IMR-90 (cell line): Measurements from ENCODE around the gene DIRAS2. TPM values are rescaled to one million over a fixed set of nuclear protein-coding genes. Genes with fewer than 3 reads are reported as not detected.

Experiments used
- ATAC-seq: fragments of 200-7000 bp; cut with Tn5 transposase; 2 replicates; pipeline ENCODE4 v1.9.1; 2020; ENCODE audit warnings: low read depth, mild to moderate bottlenecking, moderate library complexity
- BruUV-seq: library from RNA; stranded (reverse); fragments of 400-500 nt; replicated peaks from 2 replicates; lab custom pipeline; 2021; lab: Mats Ljungman, UMichigan
- CTCF ChIA-PET: fragments of 300-600 bp; formaldehyde crosslinking; extraction: SDS; loops from one replicate; lab custom pipeline; 2021; ENCODE audit warnings: antibody characterized with exemption; lab: Yijun Ruan, JAX
- POLR2A ChIA-PET: fragments of 300-600 bp; sonication (Branson Sonifier 250); formaldehyde crosslinking; loops from one replicate; lab custom pipeline; 2022; ENCODE audit warnings: antibody characterized with exemption; ENCODE audit not compliant: unreplicated experiment; lab: Charles Lee
- DNase-seq: peaks from one replicate; pipeline ENCODE4 v3.0.0; 2013
- H2AFZ ChIP-seq: replicated peaks from 2 replicates; pipeline ENCODE3; 2013; ENCODE audit warnings: low read length, mild to moderate bottlenecking; ENCODE audit not compliant: poor library complexity
- H2AK5ac ChIP-seq: 2 replicates; pipeline ENCODE4 v1.6.1; 2013; ENCODE audit warnings: low read depth, low read length, inconsistent platforms
- H2AK9ac ChIP-seq: replicated peaks from 2 replicates; pipeline ENCODE3; 2013; ENCODE audit warnings: mild to moderate bottlenecking, low read depth, low read length, moderate library complexity; ENCODE audit not compliant: poor library complexity
- H2BK120ac ChIP-seq: 2 replicates; pipeline ENCODE4 v1.6.1; 2013; ENCODE audit warnings: low read depth, low read length, inconsistent platforms
- H2BK15ac ChIP-seq: 3 replicates; pipeline ENCODE4 v1.6.1; 2013; ENCODE audit warnings: low read depth, low read length, inconsistent platforms
- H2BK20ac ChIP-seq: 2 replicates; pipeline ENCODE4 v1.6.1; 2013; ENCODE audit warnings: low read depth, mild to moderate bottlenecking, inconsistent platforms, low read length, moderate library complexity
- H2BK5ac ChIP-seq: 2 replicates; pipeline ENCODE4 v1.6.1; 2013; ENCODE audit warnings: mild to moderate bottlenecking, low read depth, low read length, inconsistent platforms; ENCODE audit not compliant: poor library complexity, severe bottlenecking
- H3K14ac ChIP-seq: replicated peaks from 2 replicates; pipeline ENCODE4 v1.6.1; 2013; ENCODE audit warnings: low read depth, low read length, inconsistent platforms
- H3K18ac ChIP-seq: 2 replicates; pipeline ENCODE4 v1.6.1; 2013; ENCODE audit warnings: low read depth, low read length, control low read depth
- H3K23ac ChIP-seq: 2 replicates; pipeline ENCODE4 v1.6.1; 2013; ENCODE audit warnings: low read depth, low read length, inconsistent platforms
- H3K27ac ChIP-seq: 2 replicates; pipeline ENCODE4 v1.5.1; 2013; ENCODE audit warnings: mild to moderate bottlenecking, control low read depth, low read length; ENCODE audit not compliant: insufficient read depth
- H3K27me3 ChIP-seq: 2 replicates; pipeline ENCODE4 v1.6.1; 2013; ENCODE audit warnings: low read length; ENCODE audit not compliant: control insufficient read depth, insufficient read depth
- H3K36me3 ChIP-seq: 2 replicates; pipeline ENCODE4 v1.6.1; 2013; ENCODE audit warnings: low read length, mixed read lengths; ENCODE audit not compliant: control insufficient read depth, insufficient read depth
- H3K4ac ChIP-seq: 2 replicates; pipeline ENCODE4 v1.6.1; 2013; ENCODE audit warnings: low read depth, low read length, inconsistent platforms
- H3K4me1 ChIP-seq: 2 replicates; pipeline ENCODE4 v1.6.1; 2013; ENCODE audit warnings: low read length, mixed read lengths; ENCODE audit not compliant: control insufficient read depth, insufficient read depth
- H3K4me2 ChIP-seq: 2 replicates; pipeline ENCODE4 v1.6.1; 2013; ENCODE audit warnings: low read depth, mild to moderate bottlenecking, control low read depth, low read length, moderate library complexity
- H3K4me3 ChIP-seq: 2 replicates; pipeline ENCODE4 v1.5.1; 2013; ENCODE audit warnings: low read depth, mild to moderate bottlenecking, control low read depth, low read length, moderate library complexity; ENCODE audit not compliant: insufficient read depth
- H3K56ac ChIP-seq: 2 replicates; pipeline ENCODE4 v1.6.1; 2013; ENCODE audit warnings: low read length, inconsistent platforms; ENCODE audit not compliant: insufficient read depth; ENCODE audit errors: extremely low read depth
- H3K79me1 ChIP-seq, 2 experiments: 2 replicates each; pipeline ENCODE4 v1.6.1; 2013; ENCODE audit warnings: low read length in 2 of 2, inconsistent platforms in 1 of 2, low read depth in 1 of 2
- H3K9ac ChIP-seq: 2 replicates; pipeline ENCODE4 v1.6.1; 2013; ENCODE audit warnings: low read depth, low read length, control low read depth
- H3K9me1 ChIP-seq: 2 replicates; pipeline ENCODE4 v1.6.1; 2013; ENCODE audit warnings: low read length, inconsistent platforms; ENCODE audit not compliant: insufficient read depth
- H3K9me3 ChIP-seq: 2 replicates; pipeline ENCODE4 v1.6.1; 2013; ENCODE audit warnings: low read length; ENCODE audit not compliant: control insufficient read depth, insufficient read depth
- H4K20me1 ChIP-seq: 2 replicates; pipeline ENCODE4 v1.6.1; 2013; ENCODE audit warnings: low read length, inconsistent platforms; ENCODE audit not compliant: insufficient read depth
- H4K5ac ChIP-seq: 2 replicates; pipeline ENCODE4 v1.6.1; 2013; ENCODE audit warnings: mild to moderate bottlenecking, low read depth, low read length, control low read depth
- H4K8ac ChIP-seq, 2 experiments: 2 replicates each; pipeline ENCODE4 v1.6.1; 2013; ENCODE audit warnings: low read depth in 2 of 2, low read length in 2 of 2, control low read depth in 1 of 2, inconsistent platforms in 1 of 2
- H4K91ac ChIP-seq: 2 replicates; pipeline ENCODE4 v1.6.1; 2013; ENCODE audit warnings: low read depth, low read length, inconsistent platforms; ENCODE audit not compliant: insufficient read depth
- CHD1 ChIP-seq: IDR thresholded peaks from 2 replicates; pipeline ENCODE4 v1.6.1; 2012; ENCODE audit warnings: low read depth, low read length, improper control_type of control experiment
- FOS ChIP-seq: fragments of 150-350 bp; IDR thresholded peaks from 2 replicates; pipeline ENCODE4 v1.6.1; 2016; ENCODE audit warnings: low read depth, low read length
- MAZ ChIP-seq: IDR thresholded peaks from 2 replicates; pipeline ENCODE4 v1.6.1; 2012; ENCODE audit warnings: low read depth, mild to moderate bottlenecking, low read length, improper control_type of control experiment, moderate library complexity, borderline replicate concordance
- NFE2L2 ChIP-seq: fragments of 150-350 bp; IDR thresholded peaks from 2 replicates; pipeline ENCODE4 v1.6.1; 2016; ENCODE audit warnings: low read depth, mild to moderate bottlenecking, low read length
- POLR2A ChIP-seq: IDR thresholded peaks from 2 replicates; pipeline ENCODE4 v1.6.1; 2012; ENCODE audit warnings: mild to moderate bottlenecking, low read depth, low read length
- RAD21 ChIP-seq: IDR thresholded peaks from 2 replicates; pipeline ENCODE4 v1.6.1; 2012; ENCODE audit warnings: low read length, improper control_type of control experiment
- RCOR1 ChIP-seq: IDR thresholded peaks from 2 replicates; pipeline ENCODE4 v1.6.1; 2012; ENCODE audit warnings: mild to moderate bottlenecking, low read length, improper control_type of control experiment; ENCODE audit not compliant: insufficient replicate concordance
- WGBS, 2 experiments: methylation state at CpG; one replicate each; pipeline versions ENCODE4 v1.1.5 to v1.1.7; 2013; ENCODE audit warnings: missing lambda C conversion rate in 2 of 2; ENCODE audit not compliant: insufficient read length in 1 of 2; ENCODE audit errors: extremely low coverage in 2 of 2; 5-methylcytosine and 5-hydroxymethylcytosine counted together
- dilution Hi-C: fragments of 300-500 bp; cut with HindIII; formaldehyde crosslinking; loops from one replicate; pipeline ENCODE4 v1.14.3; 2018; ENCODE audit warnings: low sequenced_read_pairs; ENCODE audit not compliant: unreplicated experiment
- in situ Hi-C: fragments of 300-500 bp; cut with MboI; formaldehyde crosslinking; loops from 3 replicates; pipeline ENCODE4 v1.14.3; 2019; ENCODE audit warnings: low sequenced_read_pairs, inconsistent platforms, mixed read lengths
- intact Hi-C: fragments of 100-400 bp; cut with micrococcal nuclease; formaldehyde crosslinking; loops from 2 replicates; pipeline ENCODE4 v1.10.0; 2022
- polyA plus RNA-seq, 3 experiments: library from polyadenylated mRNA; depleted of rRNA; stranded (reverse); fragments of >200 nt; gene quantifications; 2 replicates each; pipeline ENCODE4 v1.2.3, GENCODE V29; 2012; ENCODE audit warnings: low replicate concordance in 1 of 3
- total RNA-seq: library from RNA; depleted of rRNA; stranded (reverse); fragments of >200 nt; gene quantifications from 2 replicates; pipeline ENCODE4 v1.2.3, GENCODE V29; 2012
- TF ChIP-seq, protein P1 (sequence below): conservative IDR thresholded peaks from 2 replicates; pipeline ENCODE4 v1.5.1; 2012; ENCODE audit warnings: mild to moderate bottlenecking, low read depth, low read length, improper control_type of control experiment
- TF ChIP-seq, protein P2 (sequence below): fragments of 150-350 bp; IDR thresholded peaks from 2 replicates; pipeline ENCODE4 v1.6.1; 2016; ENCODE audit warnings: low read depth, mild to moderate bottlenecking, low read length, moderate library complexity, borderline replicate concordance
- TF ChIP-seq, protein P3 (sequence below): fragments of 150-350 bp; IDR thresholded peaks from 2 replicates; pipeline ENCODE4 v1.6.1; 2017; ENCODE audit warnings: mild to moderate bottlenecking, antibody characterized with exemption, low read length, low read depth

DIRAS2 gene
- total and polyA plus RNA-seq, 2 of the 4 experiments (the other 2 are of a cell fraction): not detected

GRCh38 chr9:90645721-90646120, 3.1 kb upstream of the DIRAS2 start:
- no peak overlapping the region for H3K9ac ChIP-seq
- H4K5ac ChIP-seq: no peak overlapping the region
- in situ Hi-C loops: no loop called here
- H2BK5ac ChIP-seq: no peak overlapping the region
- no peaks in the 10 kb centered on the region for H3K79me1 ChIP-seq
- WGBS, 2 experiments: no CpG with 5 or more reads among the region's 1 CpG
- H2AFZ ChIP-seq: no peak overlapping the region
- H2BK15ac ChIP-seq: no peak overlapping the region
- no peak overlapping the region for H3K4me3 ChIP-seq
- no peak overlapping the region for H2BK120ac ChIP-seq
- H3K18ac ChIP-seq: no peak overlapping the region
- no peak overlapping the region for H3K4ac ChIP-seq
- H3K4me2 ChIP-seq: no peak overlapping the region
- TF ChIP-seq POLR2A (no peak), NFE2L2 (no peak), RAD21 (no peak), FOS (no peak), CHD1 (no peak), RCOR1 (no peak), MAZ (no peak)
- TF ChIP-seq, protein P1, sequence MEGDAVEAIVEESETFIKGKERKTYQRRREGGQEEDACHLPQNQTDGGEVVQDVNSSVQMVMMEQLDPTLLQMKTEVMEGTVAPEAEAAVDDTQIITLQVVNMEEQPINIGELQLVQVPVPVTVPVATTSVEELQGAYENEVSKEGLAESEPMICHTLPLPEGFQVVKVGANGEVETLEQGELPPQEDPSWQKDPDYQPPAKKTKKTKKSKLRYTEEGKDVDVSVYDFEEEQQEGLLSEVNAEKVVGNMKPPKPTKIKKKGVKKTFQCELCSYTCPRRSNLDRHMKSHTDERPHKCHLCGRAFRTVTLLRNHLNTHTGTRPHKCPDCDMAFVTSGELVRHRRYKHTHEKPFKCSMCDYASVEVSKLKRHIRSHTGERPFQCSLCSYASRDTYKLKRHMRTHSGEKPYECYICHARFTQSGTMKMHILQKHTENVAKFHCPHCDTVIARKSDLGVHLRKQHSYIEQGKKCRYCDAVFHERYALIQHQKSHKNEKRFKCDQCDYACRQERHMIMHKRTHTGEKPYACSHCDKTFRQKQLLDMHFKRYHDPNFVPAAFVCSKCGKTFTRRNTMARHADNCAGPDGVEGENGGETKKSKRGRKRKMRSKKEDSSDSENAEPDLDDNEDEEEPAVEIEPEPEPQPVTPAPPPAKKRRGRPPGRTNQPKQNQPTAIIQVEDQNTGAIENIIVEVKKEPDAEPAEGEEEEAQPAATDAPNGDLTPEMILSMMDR: no peak
- TF ChIP-seq, protein P2, sequence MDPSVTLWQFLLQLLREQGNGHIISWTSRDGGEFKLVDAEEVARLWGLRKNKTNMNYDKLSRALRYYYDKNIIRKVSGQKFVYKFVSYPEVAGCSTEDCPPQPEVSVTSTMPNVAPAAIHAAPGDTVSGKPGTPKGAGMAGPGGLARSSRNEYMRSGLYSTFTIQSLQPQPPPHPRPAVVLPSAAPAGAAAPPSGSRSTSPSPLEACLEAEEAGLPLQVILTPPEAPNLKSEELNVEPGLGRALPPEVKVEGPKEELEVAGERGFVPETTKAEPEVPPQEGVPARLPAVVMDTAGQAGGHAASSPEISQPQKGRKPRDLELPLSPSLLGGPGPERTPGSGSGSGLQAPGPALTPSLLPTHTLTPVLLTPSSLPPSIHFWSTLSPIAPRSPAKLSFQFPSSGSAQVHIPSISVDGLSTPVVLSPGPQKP: no peak
- TF ChIP-seq, protein P3, sequence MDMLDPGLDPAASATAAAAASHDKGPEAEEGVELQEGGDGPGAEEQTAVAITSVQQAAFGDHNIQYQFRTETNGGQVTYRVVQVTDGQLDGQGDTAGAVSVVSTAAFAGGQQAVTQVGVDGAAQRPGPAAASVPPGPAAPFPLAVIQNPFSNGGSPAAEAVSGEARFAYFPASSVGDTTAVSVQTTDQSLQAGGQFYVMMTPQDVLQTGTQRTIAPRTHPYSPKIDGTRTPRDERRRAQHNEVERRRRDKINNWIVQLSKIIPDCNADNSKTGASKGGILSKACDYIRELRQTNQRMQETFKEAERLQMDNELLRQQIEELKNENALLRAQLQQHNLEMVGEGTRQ: no peak
- ChIA-PET CTCF (no interaction called here), POLR2A (no interaction called here)
- ATAC-seq (no peak), DNase-seq (no peak)
- H2AK9ac ChIP-seq: no peak overlapping the region
- no peaks in the 10 kb centered on the region for H3K4me1 ChIP-seq
- dilution Hi-C loops: no loop called here
- no peak overlapping the region for H3K27ac ChIP-seq
- H3K36me3 ChIP-seq: no peaks in the 10 kb centered on the region
- no peak overlapping the region for H3K14ac ChIP-seq
- no peak overlapping the region for H3K23ac ChIP-seq
- no TSS peak for BruUV-seq
- no peak overlapping the region for H3K56ac ChIP-seq
- H4K91ac ChIP-seq: no peak overlapping the region
- intact Hi-C loops: no loop called here
- H2BK20ac ChIP-seq: no peak overlapping the region
- H4K20me1 ChIP-seq: no peaks in the 10 kb centered on the region
- no peak overlapping the region for H4K8ac ChIP-seq
- H3K9me3 ChIP-seq: no peaks in the 10 kb centered on the region
- peaks cover 15% of the 10 kb centered on the region for H3K27me3 ChIP-seq
- no peaks in the 10 kb centered on the region for H3K9me1 ChIP-seq
- H2AK5ac ChIP-seq: no peak overlapping the region
